Esophagus muscularis mucosa (tissue), 4 donors: ENCODE results near the gene PDE8B.

Experiments used
- EP300 ChIP-seq: sonication (generic); formaldehyde crosslinking; IDR thresholded peaks from one replicate; pipeline ENCODE4 v1.6.1; 2017; ENCODE audit warnings: antibody characterized with exemption
- POLR2A ChIP-seq: fragments of 450-650 bp; IDR thresholded peaks from one replicate; pipeline ENCODE4 v1.6.1; 2017; ENCODE audit warnings: antibody characterized with exemption, moderate library complexity, mild to moderate bottlenecking, low read depth
- POLR2AphosphoS5 ChIP-seq, 2 donors: sonication (generic); formaldehyde crosslinking; IDR thresholded peaks; one replicate each; pipeline ENCODE4 v1.6.1; 2017; ENCODE audit warnings: antibody characterized with exemption in 2 of 2
- TF ChIP-seq, protein P1 (sequence below), 3 experiments: fragments of 200-600 bp in 2 of 3; fragments of 450-650 bp in 1 of 3; sonication (generic) in 2 of 3; IDR thresholded peaks; one replicate each; pipeline ENCODE4 v1.5.1; 2017 to 2019; ENCODE audit warnings: antibody characterized with exemption in 3 of 3, mild to moderate bottlenecking in 2 of 3, moderate library complexity in 1 of 3

- no peak for TF ChIP-seq POLR2AphosphoS5 (IDR thresholded peaks at IDR 0.05)
- TF ChIP-seq, protein P1, sequence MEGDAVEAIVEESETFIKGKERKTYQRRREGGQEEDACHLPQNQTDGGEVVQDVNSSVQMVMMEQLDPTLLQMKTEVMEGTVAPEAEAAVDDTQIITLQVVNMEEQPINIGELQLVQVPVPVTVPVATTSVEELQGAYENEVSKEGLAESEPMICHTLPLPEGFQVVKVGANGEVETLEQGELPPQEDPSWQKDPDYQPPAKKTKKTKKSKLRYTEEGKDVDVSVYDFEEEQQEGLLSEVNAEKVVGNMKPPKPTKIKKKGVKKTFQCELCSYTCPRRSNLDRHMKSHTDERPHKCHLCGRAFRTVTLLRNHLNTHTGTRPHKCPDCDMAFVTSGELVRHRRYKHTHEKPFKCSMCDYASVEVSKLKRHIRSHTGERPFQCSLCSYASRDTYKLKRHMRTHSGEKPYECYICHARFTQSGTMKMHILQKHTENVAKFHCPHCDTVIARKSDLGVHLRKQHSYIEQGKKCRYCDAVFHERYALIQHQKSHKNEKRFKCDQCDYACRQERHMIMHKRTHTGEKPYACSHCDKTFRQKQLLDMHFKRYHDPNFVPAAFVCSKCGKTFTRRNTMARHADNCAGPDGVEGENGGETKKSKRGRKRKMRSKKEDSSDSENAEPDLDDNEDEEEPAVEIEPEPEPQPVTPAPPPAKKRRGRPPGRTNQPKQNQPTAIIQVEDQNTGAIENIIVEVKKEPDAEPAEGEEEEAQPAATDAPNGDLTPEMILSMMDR (IDR thresholded peaks at IDR 0.05): no peak
- TF ChIP-seq POLR2A: no peak
- no peak for TF ChIP-seq EP300
Measured at GRCh38 chr5:77204967-77205366, 5.5 kb upstream of the PDE8B start.
